ENCODE data around the gene SH3GL2.

Gene SH3GL2

DNA sequence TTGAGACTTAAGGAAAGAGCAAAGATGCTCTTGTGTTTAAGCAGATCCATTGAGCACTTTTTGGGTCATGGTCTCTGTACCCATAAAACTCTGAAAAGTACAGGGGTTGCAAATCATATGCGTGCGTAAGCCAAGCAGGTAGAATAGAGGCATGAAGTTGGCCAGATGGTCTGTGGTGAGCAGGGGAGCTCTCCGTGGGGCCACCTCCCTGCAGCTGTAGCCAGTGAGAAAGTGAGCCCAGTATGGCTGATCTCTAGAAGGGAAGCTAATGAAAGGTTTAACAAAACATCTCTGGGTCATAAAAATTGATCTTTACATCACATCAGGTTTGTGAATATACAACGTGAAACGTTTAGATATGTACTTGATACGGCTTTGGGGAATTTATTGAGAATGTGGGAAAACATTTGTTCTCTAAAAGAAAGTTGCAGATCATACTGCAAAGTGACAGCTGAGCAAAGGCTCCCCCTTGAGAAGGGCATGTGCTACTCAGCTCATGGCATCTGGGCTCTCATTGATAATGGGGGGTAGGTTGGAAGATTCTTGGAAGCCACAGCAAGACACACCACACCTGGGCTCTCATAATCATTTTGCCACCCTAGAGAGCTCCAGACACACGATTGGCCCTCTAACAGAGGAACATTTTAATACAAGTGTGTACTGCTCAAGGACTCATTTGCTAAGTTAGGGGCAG, 30.6 kb downstream of the SH3GL2 start:
- DNase-seq (ENCODE audit: low read depth in 2 of 3, low spot score in 2 of 3): no peak

DNA sequence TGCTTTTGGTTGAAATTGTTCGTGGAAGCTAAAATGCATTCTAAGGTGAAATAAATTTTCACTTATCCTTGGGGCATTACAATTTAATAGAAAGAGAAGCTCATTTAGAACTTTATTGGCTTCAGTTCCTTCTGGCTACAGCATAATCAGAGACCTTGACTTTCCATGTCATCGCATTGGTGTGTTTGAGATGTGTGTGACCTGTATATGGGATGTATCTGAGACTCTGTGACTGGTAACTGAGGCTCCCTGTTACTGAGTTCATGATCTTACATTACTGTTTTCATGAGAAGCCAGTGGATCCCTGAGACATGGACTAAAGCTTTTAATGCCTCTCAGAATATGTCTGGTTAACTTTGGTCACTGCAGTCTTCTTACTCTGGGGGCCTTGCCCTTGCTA, 32.5 kb downstream of the SH3GL2 start:
- DNase-seq (ENCODE audit: low read depth in 2 of 3, low spot score in 2 of 3): no peak

DNA sequence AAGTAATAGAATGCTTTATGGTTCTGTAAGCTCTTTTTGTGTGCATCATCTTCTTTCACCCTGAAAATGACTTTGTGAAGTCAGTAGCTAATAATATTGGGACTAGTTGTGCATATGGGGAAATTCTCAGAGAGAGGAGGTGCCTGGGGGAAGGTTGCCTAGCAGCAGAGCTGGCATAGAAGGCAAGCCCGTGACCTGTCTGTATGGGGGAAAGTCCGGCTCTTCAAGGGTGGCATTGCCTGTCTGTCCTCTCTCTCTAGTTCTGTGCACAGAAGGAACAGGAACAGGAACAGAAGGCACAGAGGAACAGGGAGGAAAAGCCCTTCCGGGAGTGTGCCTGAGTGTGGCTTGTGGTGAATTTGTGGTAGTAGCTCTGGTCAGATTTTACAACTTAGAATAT, 33.1 kb downstream of the SH3GL2 start:
- DNase-seq (ENCODE audit: low read depth in 2 of 3, low spot score in 2 of 3): no peak

DNA sequence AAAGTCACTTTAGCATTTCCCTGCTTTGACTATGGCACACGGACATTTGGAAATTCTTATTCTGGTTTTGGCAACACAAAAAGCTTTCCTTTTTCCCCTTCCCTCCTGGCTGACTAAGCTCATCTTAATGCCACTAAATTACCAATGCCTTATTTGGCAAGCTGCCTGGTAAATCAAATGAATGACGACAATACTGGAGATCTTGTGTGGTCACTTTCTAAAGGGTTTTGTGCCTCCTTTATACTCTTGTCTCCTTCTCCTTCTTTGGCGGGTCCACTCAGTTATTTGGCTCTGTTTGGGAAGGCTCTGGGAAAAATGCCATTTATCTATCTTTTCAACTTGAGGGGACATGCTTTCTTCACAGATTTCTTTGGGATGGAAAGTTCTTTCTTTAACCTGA, 34.9 kb downstream of the SH3GL2 start:
- DNase-seq (ENCODE audit: low read depth in 2 of 3, low spot score in 2 of 3): no peak

DNA sequence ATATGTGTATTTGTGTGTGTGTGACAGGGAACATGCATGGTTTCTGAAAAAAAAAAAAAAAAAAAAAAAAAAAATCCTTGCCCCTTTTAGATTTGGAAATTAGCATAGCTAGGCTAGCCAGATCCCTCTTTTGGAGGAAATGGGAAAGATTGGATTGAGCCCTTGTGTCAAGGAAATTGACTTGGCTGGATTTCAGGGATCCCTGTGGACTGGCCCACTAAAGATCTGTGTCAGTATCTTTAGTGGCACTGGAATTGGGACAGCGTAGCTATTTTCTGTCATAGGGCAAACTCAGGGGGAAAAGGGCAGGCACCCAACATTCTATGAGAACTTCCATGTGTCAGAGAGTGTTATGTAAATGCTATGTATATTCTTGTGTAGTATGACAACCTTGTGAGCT, 35.4 kb downstream of the SH3GL2 start:
- no peak for DNase-seq (ENCODE audit: low read depth in 2 of 3, low spot score in 2 of 3)

DNA sequence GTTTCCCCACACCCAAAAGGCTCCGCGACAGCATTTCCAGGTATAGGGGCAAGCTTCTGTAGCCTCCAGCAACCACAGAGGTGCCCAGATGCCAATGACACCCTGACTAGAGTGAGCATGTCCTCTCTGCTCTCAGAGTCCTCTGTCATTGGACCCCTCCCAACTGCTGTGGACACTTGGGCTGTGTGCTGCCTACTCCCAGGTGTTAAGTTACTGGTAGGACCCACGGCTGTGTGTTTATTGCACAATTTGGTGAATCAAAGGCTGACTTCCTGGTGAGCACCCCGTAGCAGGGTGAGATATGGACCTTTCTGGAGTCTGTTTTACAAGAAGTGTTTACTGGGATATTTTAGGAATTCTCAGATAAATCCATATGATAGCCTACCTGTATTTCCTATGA, 36.0 kb downstream of the SH3GL2 start:
- no peak for DNase-seq (ENCODE audit: low read depth in 2 of 3, low spot score in 2 of 3)

DNA sequence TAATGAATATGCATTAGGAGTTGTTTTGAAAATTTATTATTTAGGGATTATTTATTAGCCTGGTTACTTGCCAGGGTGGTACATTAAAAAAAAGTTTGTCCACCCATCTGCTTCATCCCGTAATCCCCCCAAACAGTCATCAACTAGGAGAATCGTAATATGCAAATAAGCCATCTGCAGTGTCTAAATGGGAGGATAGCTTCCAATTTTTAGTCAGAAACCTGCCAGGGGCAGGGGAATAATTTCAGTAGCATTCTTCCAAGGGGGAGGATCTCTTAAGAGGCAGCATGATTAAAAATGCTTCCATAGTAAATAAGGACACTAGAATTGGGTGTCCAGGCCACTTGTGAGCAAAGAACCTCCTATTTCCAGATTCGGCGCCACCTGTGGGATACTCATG, 43.3 kb downstream of the SH3GL2 start:
- no peak for DNase-seq (ENCODE audit: low read depth in 2 of 3, low spot score in 2 of 3)

DNA sequence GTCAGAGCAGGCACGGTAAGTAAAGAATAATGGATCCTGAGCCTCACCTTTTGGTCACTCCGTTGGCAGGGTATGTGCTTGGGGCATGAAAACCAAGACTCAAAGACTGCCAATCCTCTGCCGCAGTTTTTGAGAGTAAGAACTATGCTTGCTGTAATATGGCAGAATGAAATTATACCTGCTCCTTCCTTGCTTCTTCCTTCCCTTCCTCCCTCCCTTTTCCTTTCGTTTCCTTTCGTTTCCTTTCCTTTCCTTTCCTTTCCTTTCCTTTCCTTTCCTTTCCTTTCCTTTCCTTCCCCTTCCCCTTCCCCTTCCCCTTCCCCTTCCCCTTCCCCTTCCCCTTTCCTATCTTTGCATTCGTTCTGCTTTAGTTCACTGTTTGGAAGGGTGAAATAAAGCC, 43.9 kb downstream of the SH3GL2 start:
- no peak for DNase-seq (ENCODE audit: low read depth in 2 of 3, low spot score in 2 of 3)

DNA sequence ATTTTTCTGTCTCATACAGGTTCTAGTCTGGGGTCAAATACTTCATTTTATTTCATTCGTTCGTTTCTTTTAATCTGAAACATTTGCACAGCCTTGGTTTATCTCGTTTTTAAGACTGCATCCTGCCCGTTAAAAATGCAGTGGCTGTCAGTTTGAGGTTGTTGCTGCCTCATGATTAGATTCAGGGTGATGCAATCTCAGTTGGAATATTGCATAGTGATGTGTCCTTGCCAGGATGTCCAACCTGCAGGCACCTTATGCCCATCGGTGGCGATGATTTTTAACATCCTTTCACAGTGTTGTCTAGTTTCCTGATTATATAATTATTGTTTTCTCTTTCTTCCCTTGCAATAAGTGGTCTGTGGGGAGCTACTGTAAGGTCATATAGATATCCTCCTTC, 45.1 kb downstream of the SH3GL2 start:
- no peak for DNase-seq (ENCODE audit: low read depth in 2 of 3, low spot score in 2 of 3)

DNA sequence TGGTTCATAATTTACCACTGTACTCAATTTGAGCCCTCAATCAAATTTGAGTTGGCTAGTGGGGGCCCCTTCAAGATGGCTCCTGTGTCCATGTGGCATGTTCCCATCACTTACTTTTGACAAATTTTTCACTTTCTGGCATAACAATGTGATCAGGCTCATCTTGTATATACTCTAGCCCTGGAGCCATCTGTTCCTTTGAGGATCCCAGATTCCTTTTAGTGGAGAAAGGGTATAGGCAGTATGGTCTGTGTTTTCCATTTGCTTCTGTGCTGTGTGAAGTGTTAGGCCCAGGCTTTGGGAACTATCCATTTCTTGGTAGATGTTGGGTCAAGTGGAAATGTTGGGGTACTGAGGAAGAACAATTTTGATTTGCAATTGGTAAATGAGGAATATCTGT, 45.7 kb downstream of the SH3GL2 start:
- no peak for DNase-seq (ENCODE audit: low read depth in 2 of 3, low spot score in 2 of 3)

DNA sequence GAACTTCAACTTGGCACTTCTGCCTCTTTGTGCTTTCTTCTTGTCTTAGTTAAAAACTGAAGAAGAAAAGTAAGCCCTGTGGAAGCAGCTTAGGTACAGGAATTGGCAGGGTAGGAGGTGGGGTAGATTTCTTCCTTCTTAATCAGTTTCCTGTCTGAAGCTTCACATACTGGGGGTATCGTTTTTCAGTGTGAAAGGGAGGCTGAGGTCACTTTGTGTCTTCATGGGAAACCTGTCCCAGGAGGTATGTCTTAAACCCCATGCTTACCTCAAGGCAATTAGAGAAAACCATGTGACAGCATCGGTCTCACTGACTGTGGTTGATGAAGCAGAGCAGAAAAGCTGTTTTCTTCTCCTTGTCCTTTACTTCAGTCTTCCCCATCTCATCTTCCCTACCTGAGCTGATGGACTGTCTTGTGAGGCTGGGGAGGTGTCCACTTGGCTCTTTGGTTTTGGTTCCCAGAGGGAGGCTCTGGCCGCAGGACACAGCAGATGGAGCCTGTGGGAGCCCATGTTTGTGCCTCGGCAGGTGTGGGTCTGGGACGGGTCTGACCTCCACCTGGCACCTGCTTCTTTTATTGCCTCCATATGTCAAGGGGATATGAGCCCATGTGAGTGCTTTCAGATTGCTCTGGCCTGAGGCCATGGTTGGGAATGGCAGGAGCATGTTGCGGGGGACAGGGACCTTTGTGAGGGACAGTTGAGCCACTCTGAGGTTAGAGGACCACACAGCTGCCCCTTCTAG, 47.0 kb downstream of the SH3GL2 start:
- no peak for DNase-seq (ENCODE audit: low read depth in 2 of 3, low spot score in 2 of 3)

DNA sequence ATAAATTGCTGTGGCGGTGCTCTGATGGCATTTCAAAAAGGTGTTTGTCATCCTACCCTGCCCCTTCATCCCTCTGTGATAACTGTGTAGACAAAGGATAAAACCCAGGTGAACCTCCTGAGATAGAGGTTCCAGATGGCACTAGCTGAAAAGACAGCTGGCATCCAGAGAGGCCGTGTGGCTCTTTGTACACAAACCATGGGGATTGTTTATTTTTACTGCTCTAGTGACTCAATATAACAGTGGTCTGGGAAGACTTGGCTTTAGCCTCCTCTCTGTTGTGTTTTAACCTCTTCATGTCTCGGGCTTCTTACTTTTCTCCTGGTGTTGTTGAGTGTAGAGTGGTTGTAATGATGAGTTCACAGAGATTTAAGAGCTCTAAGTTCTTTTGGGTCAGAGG, 48.8 kb downstream of the SH3GL2 start:
- DNase-seq (ENCODE audit: low read depth in 2 of 3, low spot score in 2 of 3): no peak

DNA sequence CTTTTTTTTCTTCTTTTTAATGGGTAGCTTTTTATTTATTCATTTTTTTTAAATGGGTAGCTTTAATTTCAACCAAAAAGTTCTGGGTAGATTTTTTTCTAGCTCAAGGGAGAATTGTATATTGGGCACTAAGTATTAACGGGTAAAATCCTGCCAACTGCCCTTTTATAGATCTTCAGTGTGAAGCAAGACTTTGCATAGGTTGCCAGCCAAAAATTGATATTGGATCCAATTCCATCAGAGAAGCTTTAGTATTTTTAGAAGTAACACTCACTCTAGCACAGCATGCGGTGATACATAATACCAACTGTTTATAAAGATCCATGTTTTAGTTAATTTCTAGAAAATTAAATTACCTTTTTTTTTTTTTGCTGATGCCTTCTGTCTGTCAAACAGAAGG, 49.8 kb downstream of the SH3GL2 start:
- DNase-seq (ENCODE audit: low read depth in 2 of 3, low spot score in 2 of 3): no peak

DNA sequence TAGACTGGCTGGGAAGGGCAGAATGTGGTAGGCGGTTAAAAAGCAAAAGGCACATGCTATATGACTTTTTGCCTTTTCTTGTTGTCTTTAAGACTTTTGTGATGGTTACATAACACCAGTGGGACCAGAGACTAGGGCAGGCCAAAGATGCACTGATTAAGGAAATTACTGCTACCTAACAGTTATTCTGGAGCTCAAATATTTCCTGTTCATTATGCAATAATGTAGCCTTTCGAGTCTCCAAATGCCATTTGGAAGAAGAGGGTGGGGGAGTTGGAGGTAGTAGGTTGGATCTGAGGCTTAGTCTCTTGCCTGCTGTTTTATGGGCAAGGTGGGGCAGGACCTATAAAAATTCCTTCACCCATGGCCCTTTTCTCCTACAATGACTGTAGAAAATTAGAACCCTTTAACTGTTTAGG, 51.7 kb downstream of the SH3GL2 start:
- no peak for DNase-seq (ENCODE audit: low read depth in 2 of 3, low spot score in 2 of 3)

DNA sequence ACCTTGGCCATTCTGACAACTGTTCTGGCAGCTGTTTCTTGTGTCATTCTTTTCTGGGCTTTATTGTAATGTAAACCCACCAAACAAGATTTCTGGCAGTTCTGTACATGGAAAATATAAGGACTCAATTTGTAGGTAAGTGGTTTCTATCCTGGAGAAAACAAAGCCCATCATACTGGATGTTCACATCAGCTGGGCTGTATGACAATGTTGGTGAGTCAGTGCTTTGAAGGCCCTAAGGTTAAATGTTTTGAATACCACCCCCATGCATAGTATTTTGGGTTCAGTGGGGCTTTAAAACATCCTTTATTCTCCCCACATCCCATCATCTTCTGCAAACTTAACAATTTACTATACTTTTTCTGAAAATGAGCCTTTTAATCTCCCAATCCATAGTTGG, 52.5 kb downstream of the SH3GL2 start:
- no peak for DNase-seq (ENCODE audit: low read depth in 2 of 3, low spot score in 2 of 3)

DNA sequence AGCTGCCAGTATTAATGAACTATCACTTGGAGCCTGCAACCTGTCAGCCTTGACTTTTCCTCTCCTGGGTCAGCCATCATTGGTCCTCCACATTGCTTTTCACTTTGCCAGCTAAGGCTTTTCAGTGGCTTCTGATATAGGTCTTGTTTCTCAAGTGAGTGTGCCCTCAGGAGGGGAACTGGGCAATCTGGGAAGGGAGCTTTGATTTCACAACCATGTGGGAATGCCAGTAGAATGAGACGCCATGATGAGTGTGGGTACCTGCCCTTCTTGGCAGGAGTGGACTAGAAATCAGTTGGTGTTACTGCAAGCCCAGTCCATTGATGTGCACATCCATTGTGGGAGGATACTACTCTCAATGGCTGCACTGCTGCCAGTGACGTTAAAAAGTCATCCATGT, 54.1 kb downstream of the SH3GL2 start:
- DNase-seq (ENCODE audit: low read depth in 2 of 3, low spot score in 2 of 3): no peak

DNA sequence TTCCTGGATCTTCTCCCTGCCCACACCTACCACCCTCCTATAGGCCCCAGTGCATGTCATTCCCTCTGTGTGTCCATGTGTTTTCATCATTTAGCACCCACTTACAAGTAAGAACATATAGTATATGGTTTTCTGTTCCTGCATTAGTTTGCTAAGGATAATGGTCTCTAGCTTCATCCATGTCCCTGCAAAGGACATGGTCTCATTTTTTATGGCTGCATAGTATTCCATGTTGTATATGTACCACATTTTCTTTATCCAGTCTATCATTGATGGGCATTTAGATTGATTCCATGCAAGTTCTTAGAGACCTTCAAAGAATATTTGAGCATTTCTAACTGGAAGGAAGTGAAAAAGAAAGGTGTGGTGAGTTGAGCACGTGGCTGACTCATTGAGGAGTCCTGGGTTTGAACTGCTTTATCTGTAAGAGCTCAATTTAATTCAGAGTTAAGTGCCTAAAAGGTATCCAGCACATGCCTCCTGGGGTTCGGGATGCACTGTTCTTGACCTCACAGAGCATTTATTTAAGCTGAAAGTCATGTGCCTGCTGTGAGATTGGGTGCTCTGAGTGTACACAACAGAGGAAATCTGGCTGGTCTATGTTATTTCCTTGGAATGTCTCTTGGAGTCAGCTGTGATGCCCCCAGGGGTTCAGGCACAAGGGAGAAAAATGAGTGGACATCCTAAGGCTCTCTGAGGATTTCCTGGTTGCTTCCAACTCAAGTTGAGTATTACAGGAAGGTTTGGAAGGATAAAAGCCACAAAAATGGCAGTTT, 56.4 kb downstream of the SH3GL2 start:
- DNase-seq (ENCODE audit: low read depth in 2 of 3, low spot score in 2 of 3): no peak

DNA sequence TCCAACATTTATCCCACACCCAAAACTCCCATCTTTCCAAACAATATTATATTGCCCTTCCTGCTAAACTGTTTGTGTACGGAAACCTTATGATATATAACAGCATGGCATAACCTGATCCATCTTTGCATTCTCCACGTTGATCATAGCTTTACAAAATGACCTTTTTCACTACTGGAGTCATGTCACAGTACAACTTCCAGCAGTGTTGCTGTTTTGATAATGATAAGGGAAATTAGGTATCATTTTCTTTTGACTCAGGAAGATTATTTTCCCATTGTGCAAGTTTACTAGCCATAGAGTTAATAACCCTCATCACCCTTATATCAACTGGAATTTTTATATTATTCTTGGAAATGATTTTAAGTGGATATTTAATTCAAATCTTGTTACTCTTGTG, 57.5 kb downstream of the SH3GL2 start:
- no peak for DNase-seq (ENCODE audit: low read depth in 2 of 3, low spot score in 2 of 3)

DNA sequence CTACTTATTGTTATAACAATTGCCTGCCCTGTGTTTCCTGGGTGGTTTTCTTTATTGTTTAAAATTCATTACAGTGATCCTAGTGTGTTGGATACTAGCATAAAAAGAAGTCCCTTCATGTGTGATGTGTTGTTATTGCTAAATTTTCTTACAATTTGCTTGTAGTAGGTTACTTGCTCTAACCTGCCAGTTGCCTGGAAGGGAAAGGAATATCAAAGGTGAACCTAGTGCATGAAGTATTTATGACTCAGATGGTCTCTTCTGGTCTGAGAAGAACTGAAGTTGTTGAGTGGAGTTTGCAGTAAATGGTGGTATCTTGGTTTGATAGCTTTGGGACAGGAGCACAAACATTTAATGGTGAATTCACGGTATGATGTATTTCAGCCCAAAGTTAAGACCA, 58.0 kb downstream of the SH3GL2 start:
- DNase-seq (ENCODE audit: low read depth in 2 of 3, low spot score in 2 of 3): no peak

DNA sequence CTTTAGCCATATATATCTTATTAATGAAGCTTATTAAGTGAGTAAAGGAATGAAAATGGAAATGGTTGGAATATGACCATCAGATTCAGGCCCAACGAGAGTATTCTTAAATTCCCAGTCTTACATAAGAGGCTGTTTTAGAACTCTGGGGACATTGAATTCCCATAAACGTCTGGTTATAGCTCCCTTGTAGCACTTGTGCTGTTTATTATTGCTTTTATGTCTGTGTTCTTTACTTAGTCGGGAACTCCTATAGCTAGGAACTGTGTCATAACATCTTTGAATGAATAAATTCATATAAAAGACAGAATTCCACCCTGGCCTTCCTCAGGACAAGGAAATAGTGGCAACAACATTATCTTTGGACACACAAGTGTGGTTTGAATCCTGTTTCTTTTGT, 58.4 kb downstream of the SH3GL2 start:
- DNase-seq (ENCODE audit: low read depth in 2 of 3, low spot score in 2 of 3): no peak

DNA sequence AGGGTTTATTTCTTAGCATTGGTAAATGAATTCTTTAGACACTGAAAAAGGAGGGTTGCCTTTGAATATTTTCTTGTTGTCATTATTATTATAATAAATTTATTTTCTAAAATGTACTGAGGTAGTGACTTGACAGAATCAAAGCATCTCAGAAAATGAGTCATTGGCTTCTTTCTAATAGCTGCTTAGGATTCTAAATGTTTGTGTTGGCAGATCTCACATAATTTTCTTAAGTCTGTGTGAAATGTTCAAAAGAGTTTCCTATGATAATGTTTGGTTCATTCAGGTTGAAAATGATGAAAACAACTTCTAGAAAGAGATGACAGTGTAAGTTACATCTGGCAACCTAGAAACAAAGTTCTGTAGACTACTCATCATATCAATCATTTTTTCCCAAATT, 69.7 kb downstream of the SH3GL2 start:
- DNase-seq (ENCODE audit: low read depth in 2 of 3, low spot score in 2 of 3): no peak

DNA sequence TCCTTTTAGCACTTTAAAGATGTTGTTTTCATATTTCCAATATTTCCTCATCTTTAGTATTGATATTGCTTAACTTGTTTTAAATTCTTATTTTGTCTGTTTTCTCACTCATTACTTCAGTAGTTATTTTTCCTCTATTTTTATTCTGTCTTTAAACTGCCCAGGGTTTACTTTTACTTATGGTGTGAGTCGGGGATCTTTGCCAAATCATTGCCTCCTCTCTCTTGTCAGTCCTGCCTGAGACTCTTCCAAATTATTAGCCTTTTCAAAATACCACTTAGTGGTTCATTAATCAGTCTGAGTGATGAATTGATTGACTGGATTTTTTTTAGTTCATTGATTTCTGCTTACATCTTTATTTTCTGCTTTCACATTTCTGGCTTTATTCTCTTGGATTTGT, 72.9 kb downstream of the SH3GL2 start:
- no peak for DNase-seq (ENCODE audit: low read depth in 2 of 3, low spot score in 2 of 3)
